Uterus (tissue), 4 donors: ENCODE results near the gene STK36. TPM values are rescaled to one million over a fixed set of nuclear protein-coding genes. Genes with fewer than 3 reads are reported as not detected.

Experiments
- DNase-seq, 2 donors: peaks; one replicate each; pipeline ENCODE4 v3.0.0-alpha.2; 2019 to 2020
- H3K27ac ChIP-seq, 2 donors: fragments of 200-600 bp; sonication (generic); 1 replicate in 1 of 2; 2 replicates in 1 of 2; pipeline ENCODE4 v1.5.1; 2016 to 2018
- H3K27me3 ChIP-seq, 2 donors: fragments of 200-600 bp; sonication (generic); one replicate each; pipeline ENCODE4 v1.5.1; 2018 to 2019; ENCODE audit warnings: control low read depth in 1 of 2
- H3K36me3 ChIP-seq, 2 donors: fragments of 200-600 bp; sonication (generic); one replicate each; pipeline ENCODE4 v1.5.1; 2019; ENCODE audit warnings: control low read depth in 1 of 2
- H3K4me1 ChIP-seq, 2 donors: fragments of 200-600 bp; sonication (generic); one replicate each; pipeline ENCODE4 v1.5.1; 2018 to 2019; ENCODE audit warnings: control low read depth in 1 of 2
- H3K4me3 ChIP-seq, 2 donors: fragments of 200-600 bp; sonication (generic); 1 replicate in 1 of 2; 2 replicates in 1 of 2; pipeline ENCODE4 v1.5.1; 2018 to 2019; ENCODE audit warnings: mild to moderate bottlenecking in 1 of 2
- H3K9me3 ChIP-seq, 2 donors: fragments of 200-600 bp; sonication (generic); one replicate each; pipeline ENCODE4 v1.5.1; 2019; ENCODE audit warnings: control low read depth in 1 of 2
- POLR2A ChIP-seq, 2 donors: fragments of 450-650 bp; IDR thresholded peaks; one replicate each; pipeline ENCODE4 v1.6.1; 2016; ENCODE audit warnings: antibody characterized with exemption in 2 of 2, mild to moderate bottlenecking in 1 of 2, moderate library complexity in 1 of 2
- intact Hi-C: fragments of 100-400 bp; cut with DNase I; formaldehyde crosslinking; loops from one replicate; pipeline ENCODE4 v1.15.1; 2023; ENCODE audit warnings: low total_unique reads
- total RNA-seq, 4 donors: library from RNA; depleted of rRNA in 3 of 4; stranded (reverse); fragments of >200 nt in 3 of 4; gene quantifications; one replicate each; pipeline versions ENCODE4 v1.1.0 to v1.2.4, GENCODE V29; 2014 to 2023
- TF ChIP-seq, protein P1 (sequence below), 4 experiments: fragments of 200-600 bp in 2 of 4; fragments of 450-650 bp in 2 of 4; sonication (generic) in 2 of 4; IDR thresholded peaks; one replicate each; pipeline ENCODE4 v1.5.1; 2016 to 2019; ENCODE audit warnings: antibody characterized with exemption in 4 of 4, mild to moderate bottlenecking in 2 of 4, moderate library complexity in 1 of 4
- donor health status: DM: yes; HTN: yes; CAD: no.

Gene STK36
- total RNA-seq, 4 donors from 2014 or later = 7.4 to 52.1 (median 45.5) TPM

DNA sequence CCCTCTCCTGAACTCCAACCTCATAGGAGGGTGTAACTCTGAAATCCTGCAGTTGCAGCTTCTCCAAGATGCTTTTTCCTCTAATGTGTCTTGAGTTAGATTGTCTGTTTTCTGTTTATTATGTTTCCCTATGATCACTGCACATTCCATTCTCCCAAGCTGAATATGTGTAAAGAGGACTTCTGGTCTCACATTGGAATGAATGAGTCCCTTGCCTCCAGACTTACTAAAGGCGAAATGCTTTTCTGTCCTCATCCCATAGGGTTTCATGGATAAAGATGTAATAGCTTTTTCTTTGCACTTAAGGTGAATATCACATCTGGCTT lies 74.5 kb downstream of the STK36 start:
- Histone ChIP-seq H3K27ac (no peak overlapping the region), H3K9me3 (no peaks in the 10 kb centered on the region), H3K27me3 (no peaks in the 10 kb centered on the region), H3K36me3 (no peaks in the 10 kb centered on the region), H3K4me3 (no peak overlapping the region), H3K4me1 (no peaks in the 10 kb centered on the region)
- DNase-seq = no peak
- intact Hi-C loops = no loop called here
- TF ChIP-seq, protein P1, sequence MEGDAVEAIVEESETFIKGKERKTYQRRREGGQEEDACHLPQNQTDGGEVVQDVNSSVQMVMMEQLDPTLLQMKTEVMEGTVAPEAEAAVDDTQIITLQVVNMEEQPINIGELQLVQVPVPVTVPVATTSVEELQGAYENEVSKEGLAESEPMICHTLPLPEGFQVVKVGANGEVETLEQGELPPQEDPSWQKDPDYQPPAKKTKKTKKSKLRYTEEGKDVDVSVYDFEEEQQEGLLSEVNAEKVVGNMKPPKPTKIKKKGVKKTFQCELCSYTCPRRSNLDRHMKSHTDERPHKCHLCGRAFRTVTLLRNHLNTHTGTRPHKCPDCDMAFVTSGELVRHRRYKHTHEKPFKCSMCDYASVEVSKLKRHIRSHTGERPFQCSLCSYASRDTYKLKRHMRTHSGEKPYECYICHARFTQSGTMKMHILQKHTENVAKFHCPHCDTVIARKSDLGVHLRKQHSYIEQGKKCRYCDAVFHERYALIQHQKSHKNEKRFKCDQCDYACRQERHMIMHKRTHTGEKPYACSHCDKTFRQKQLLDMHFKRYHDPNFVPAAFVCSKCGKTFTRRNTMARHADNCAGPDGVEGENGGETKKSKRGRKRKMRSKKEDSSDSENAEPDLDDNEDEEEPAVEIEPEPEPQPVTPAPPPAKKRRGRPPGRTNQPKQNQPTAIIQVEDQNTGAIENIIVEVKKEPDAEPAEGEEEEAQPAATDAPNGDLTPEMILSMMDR (IDR thresholded peaks at IDR 0.05) = no peak
- TF ChIP-seq POLR2A (IDR thresholded peaks at IDR 0.05) = no peak

DNA sequence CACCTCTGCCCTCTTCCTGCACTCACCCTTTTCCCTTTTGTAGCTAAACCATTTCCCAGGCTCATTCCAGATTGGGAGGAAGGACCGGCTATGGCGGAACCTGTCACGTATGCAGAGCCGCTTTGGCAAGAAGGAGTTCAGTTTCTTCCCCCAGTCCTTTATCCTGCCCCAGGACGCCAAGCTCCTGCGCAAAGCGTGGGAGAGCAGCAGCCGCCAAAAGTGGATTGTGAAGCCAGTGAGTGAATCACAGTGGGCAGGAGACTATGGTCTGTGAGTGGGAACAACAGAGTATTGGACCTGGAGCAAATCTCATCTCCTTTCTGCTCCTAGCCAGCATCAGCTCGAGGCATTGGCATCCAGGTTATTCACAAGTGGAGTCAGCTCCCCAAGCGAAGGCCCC lies 75.1 kb downstream of the STK36 start:
- Histone ChIP-seq H3K27ac (no peak overlapping the region), H3K4me1 (no peaks in the 10 kb centered on the region), H3K4me3 (no peak overlapping the region), H3K9me3 (no peaks in the 10 kb centered on the region), H3K36me3 (no peaks in the 10 kb centered on the region), H3K27me3 (no peaks in the 10 kb centered on the region)
- no peak for TF ChIP-seq POLR2A (IDR thresholded peaks at IDR 0.05)
- TF ChIP-seq, protein P1 (IDR thresholded peaks at IDR 0.05) = no peak
- no peak for DNase-seq
- intact Hi-C loops = no loop called here

DNA sequence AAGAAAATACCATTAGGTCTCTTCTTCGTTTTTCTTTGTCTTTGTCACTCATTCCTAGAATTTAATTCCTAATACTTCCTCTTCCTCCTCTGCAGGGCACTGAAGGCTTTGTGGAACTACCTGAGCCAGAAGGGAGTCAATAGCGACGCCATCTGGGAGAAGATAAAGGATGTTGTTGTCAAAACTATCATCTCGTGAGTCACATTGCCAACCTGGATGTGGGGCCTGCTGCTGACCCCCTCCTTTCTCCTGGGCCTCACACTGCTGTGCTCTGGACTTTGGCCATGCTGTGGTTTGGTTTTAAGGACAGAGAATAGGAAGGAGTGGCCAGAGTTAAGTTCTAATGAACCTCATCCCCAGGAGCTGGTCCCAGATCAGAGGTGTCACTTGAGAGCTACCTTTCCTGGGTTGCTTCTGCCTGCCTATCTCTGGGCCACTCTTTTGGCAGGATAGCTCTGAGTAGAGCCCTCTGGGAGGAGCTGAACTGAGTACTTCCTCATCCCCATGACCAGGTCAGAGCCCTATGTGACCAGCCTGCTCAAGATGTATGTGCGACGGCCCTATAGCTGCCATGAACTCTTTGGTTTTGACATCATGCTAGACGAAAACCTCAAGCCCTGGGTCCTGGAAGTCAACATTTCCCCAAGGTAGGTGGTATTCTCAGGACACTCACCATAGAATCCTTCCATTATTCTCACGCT lies 77.0 kb downstream of the STK36 start:
- H3K4me1 ChIP-seq = no peaks in the 10 kb centered on the region
- no peak overlapping the region for H3K27ac ChIP-seq
- no peaks in the 10 kb centered on the region for H3K27me3 ChIP-seq
- intact Hi-C loops = no loop called here
- H3K9me3 ChIP-seq = no peaks in the 10 kb centered on the region
- DNase-seq = no peak
- no peaks in the 10 kb centered on the region for H3K36me3 ChIP-seq
- TF ChIP-seq, protein P1 (IDR thresholded peaks at IDR 0.05) = no peak
- no peak for TF ChIP-seq POLR2A (IDR thresholded peaks at IDR 0.05)
- no peak overlapping the region for H3K4me3 ChIP-seq

Other genes with a start within 250 kb of the STK36 start
- 10 to 100 TPM in 3 of 4 donors, 1 to 10 TPM in 1; 9.1 to 59.3 (median 20.7) TPM for gene USP37, start 103.7 kb upstream of the STK36 start, total RNA-seq
- gene CNOT9, start 103.2 kb upstream of the STK36 start, total RNA-seq = 10 to 100 TPM; 42.1 to 78.2 (median 51.2) TPM
- gene PLCD4, start 64.2 kb upstream of the STK36 start, total RNA-seq = 1 to 10 TPM in 2 of 4 donors, under 1 TPM in 1, not detected in 1; 0.26 to 2.4 (median 1.2) TPM
- gene ZNF142, start 12.5 kb upstream of the STK36 start, total RNA-seq = 10 to 100 TPM; 11.8 to 40.3 (median 15.7) TPM
- gene BCS1L, start 12.4 kb upstream of the STK36 start, total RNA-seq = 10 to 100 TPM in 2 of 4 donors, 1 to 10 TPM in 1, not detected in 1; 7.4 to 40.0 (median 29.9) TPM
- gene RNF25, start 84 bp upstream of the STK36 start, total RNA-seq = 10 to 100 TPM in 2 of 4 donors, 1 to 10 TPM in 2; 5.6 to 33.8 (median 11.5) TPM
- 100 to 1,000 TPM in 1 of 4 donors, 10 to 100 TPM in 3; 13.1 to 117 (median 25.7) TPM for gene TTLL4, start 38.7 kb downstream of the STK36 start, total RNA-seq
- gene CYP27A1, start 110.1 kb downstream of the STK36 start, total RNA-seq = 10 to 100 TPM in 2 of 4 donors, 1 to 10 TPM in 2; 4.1 to 15.7 (median 8.7) TPM
- not detected for gene PRKAG3, start 159.7 kb downstream of the STK36 start, total RNA-seq
- 1 to 10 TPM in 3 of 4 donors, not detected in 1; 1.0 to 2.1 (median 1.9) TPM for gene WNT6, start 187.7 kb downstream of the STK36 start, total RNA-seq
- gene WNT10A, start 208.8 kb downstream of the STK36 start, total RNA-seq = under 1 TPM in 2 of 4 donors, not detected in 2; 0.15 to 0.97 TPM